H1 (cell line): ENCODE measurements around the gene POU4F1. TPM values are rescaled to one million over a fixed set of nuclear protein-coding genes. Genes with fewer than 3 reads are reported as not detected.

Experiments used
- ATF2 ChIP-seq: IDR thresholded peaks from 2 replicates; pipeline ENCODE4 v1.6.1; 2012; ENCODE audit warnings: low read length, inconsistent platforms
- BACH1 ChIP-seq: IDR thresholded peaks from 2 replicates; pipeline ENCODE4 v1.6.1; 2012; ENCODE audit warnings: low read length, improper control_type of control experiment
- CBX5 ChIP-seq: fragments of 300-800, 300-1000 bp; sonication (generic); IDR thresholded peaks from 2 replicates; pipeline ENCODE4 v1.7.1; 2016; ENCODE audit warnings: antibody characterized with exemption, low read length, low read depth
- CEBPB ChIP-seq: IDR thresholded peaks from 2 replicates; pipeline ENCODE4 v1.6.1; 2012; ENCODE audit warnings: low read depth, low read length
- E2F6 ChIP-seq: IDR thresholded peaks from 2 replicates; pipeline ENCODE4 v1.6.1; 2012; ENCODE audit warnings: inconsistent platforms
- EGR1 ChIP-seq: IDR thresholded peaks from 2 replicates; pipeline ENCODE4 v1.6.1; 2011; ENCODE audit warnings: low read depth, low read length, borderline replicate concordance
- GABPA ChIP-seq: IDR thresholded peaks from 2 replicates; pipeline ENCODE4 v1.6.1; 2011; ENCODE audit warnings: mild to moderate bottlenecking, low read length, moderate library complexity, borderline replicate concordance; ENCODE audit not compliant: insufficient read depth
- NANOG ChIP-seq: IDR thresholded peaks from 2 replicates; pipeline ENCODE4 v1.6.1; 2011; ENCODE audit warnings: low read length, low read depth, mild to moderate bottlenecking, inconsistent platforms; ENCODE audit not compliant: insufficient read depth, poor library complexity, severe bottlenecking
- RXRA ChIP-seq: IDR thresholded peaks from 2 replicates; pipeline ENCODE4 v1.6.1; 2011; ENCODE audit warnings: low read depth, mild to moderate bottlenecking, low read length, moderate library complexity; ENCODE audit not compliant: insufficient read depth
- SIX5 ChIP-seq: IDR thresholded peaks from 2 replicates; pipeline ENCODE4 v1.6.1; 2011; ENCODE audit warnings: mild to moderate bottlenecking, low read depth, low read length
- SRF ChIP-seq: IDR thresholded peaks from 2 replicates; pipeline ENCODE4 v1.6.1; 2011; ENCODE audit warnings: mild to moderate bottlenecking, low read depth, low read length, moderate library complexity
- TEAD4 ChIP-seq: IDR thresholded peaks from 2 replicates; pipeline ENCODE4 v1.6.1; 2012; ENCODE audit warnings: low read depth, low read length, inconsistent platforms, mixed read lengths
- YY1 ChIP-seq: IDR thresholded peaks from 2 replicates; pipeline ENCODE4 v1.6.1; 2011; ENCODE audit warnings: low read depth, mild to moderate bottlenecking, low read length
- polyA plus RNA-seq, 7 experiments: library from polyadenylated mRNA; depleted of rRNA in 3 of 7; stranded (reverse) in 5 of 7; unstranded in 2 of 7; fragments of >200 nt in 5 of 7; fragments of 200-250 nt in 2 of 7; gene quantifications; 1 replicate in 5 of 7; 2 replicates in 1 of 7; 4 replicates in 1 of 7; pipeline versions ENCODE4 v1.2.1 to v1.2.3, GENCODE V29; 2011 to 2013; ENCODE audit warnings: missing spikeins in 2 of 7, mixed read lengths in 2 of 7
- total RNA-seq: library from RNA; stranded (reverse); fragmentation: NEBNext Ultra II Directional; extraction: Animal tissue kit (Norgen Biotek cat#: 25700); gene quantifications from 2 replicates; pipeline ENCODE4 v1.2.1, GENCODE V29; 2021

POU4F1 gene
- total and polyA plus RNA-seq, 2 of the 8 experiments (the other 6 are each of a cell fraction or from before 2014, with no cell fraction given), result 0.09 to 0.32 TPM

DNA sequence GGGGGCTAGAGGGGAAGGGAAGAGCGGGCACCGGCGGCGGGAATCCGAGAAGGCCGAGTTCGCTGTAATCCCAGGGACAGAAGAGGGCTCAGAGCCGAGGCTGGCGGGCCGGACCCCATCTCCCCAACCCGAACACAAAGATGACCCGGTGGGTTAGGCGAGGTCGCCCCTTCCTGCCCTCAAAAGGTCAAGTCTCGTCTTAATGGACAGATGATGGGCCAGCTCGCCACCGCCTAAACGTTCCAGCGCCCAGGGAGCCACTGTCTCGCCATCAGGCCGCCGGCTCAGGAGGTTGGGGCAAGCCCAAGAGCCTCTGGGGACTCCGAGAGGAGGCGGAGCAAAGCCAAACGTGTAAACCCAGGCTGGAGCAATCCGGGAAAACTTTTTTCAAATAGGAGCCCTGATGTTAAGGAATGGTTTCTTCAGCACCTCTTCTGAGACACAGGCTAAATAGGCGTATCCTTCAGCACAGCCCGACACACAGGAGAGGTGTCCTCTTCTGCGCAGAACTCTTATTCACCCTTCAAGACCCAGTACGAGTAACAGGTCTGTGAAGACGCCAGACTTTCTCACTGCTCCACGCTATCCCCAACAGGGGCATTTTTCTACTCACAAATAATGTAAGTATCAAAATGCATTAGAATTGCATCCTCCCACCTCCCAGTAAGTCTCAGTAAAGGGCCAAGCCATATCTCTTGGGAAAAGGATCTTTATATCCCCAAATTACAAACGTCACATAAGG, 6.3 kb upstream of the POU4F1 start (continued):
- TF ChIP-seq EGR1, result no peak
- TF ChIP-seq SIX5, result no peak
- TF ChIP-seq E2F6, result no peak
- no peak for TF ChIP-seq BACH1
- no peak for TF ChIP-seq GABPA
- TF ChIP-seq CEBPB, result no peak
- no peak for TF ChIP-seq NANOG
- no peak for TF ChIP-seq RXRA
- TF ChIP-seq CBX5, result no peak
- no peak for TF ChIP-seq ATF2
- TF ChIP-seq YY1, result no peak
- no peak for TF ChIP-seq SRF
- TF ChIP-seq TEAD4, result no peak
